H9 (cell line): ENCODE data around the gene HDAC6. TPM values are rescaled to one million over a fixed set of nuclear protein-coding genes. Genes with fewer than 3 reads are reported as not detected.

Experiments used
- DNase-seq: peaks from one replicate; pipeline ENCODE4 v3.0.0-alpha.2; 2017
- H2AFZ ChIP-seq: one replicate; pipeline ENCODE4 v1.6.1; 2013; ENCODE audit warnings: mild to moderate bottlenecking, low read length, control low read depth, moderate library complexity
- H2AK5ac ChIP-seq: 2 replicates; pipeline ENCODE4 v1.6.1; 2013; ENCODE audit warnings: low read length, control low read depth, mixed read lengths; ENCODE audit not compliant: insufficient read length
- H2BK120ac ChIP-seq: one replicate; pipeline ENCODE4 v1.6.1; 2013; ENCODE audit warnings: low read depth, mild to moderate bottlenecking, low read length, control low read depth, inconsistent platforms; ENCODE audit not compliant: poor library complexity, severe bottlenecking
- H2BK12ac ChIP-seq: 2 replicates; pipeline ENCODE4 v1.6.1; 2013; ENCODE audit warnings: low read length, control low read depth, mixed read lengths, low read depth; ENCODE audit not compliant: insufficient read length
- H2BK15ac ChIP-seq: 2 replicates; pipeline ENCODE4 v1.6.1; 2013; ENCODE audit warnings: low read depth, low read length, control low read depth
- H2BK20ac ChIP-seq: one replicate; pipeline ENCODE4 v1.6.1; 2013; ENCODE audit warnings: low read depth, mild to moderate bottlenecking, low read length, control low read depth, inconsistent platforms; ENCODE audit not compliant: poor library complexity, severe bottlenecking
- H2BK5ac ChIP-seq: 2 replicates; pipeline ENCODE4 v1.6.1; 2013; ENCODE audit warnings: low read length, control low read depth, mixed read lengths; ENCODE audit not compliant: insufficient read length
- H3K14ac ChIP-seq: 2 replicates; pipeline ENCODE4 v1.6.1; 2013; ENCODE audit warnings: low read length, control low read depth; ENCODE audit not compliant: insufficient read depth
- H3K18ac ChIP-seq: 2 replicates; pipeline ENCODE4 v1.6.1; 2013; ENCODE audit warnings: low read depth, mild to moderate bottlenecking, mixed read lengths, low read length, control low read depth; ENCODE audit not compliant: insufficient read length
- H3K23ac ChIP-seq: 2 replicates; pipeline ENCODE4 v1.6.1; 2013; ENCODE audit warnings: low read length, control low read depth, mixed read lengths, low read depth; ENCODE audit not compliant: insufficient read length
- H3K23me2 ChIP-seq: 2 replicates; pipeline ENCODE4 v1.6.1; 2013; ENCODE audit warnings: low read depth, mild to moderate bottlenecking, mixed read lengths, low read length, control low read depth; ENCODE audit not compliant: insufficient read length, poor library complexity, severe bottlenecking
- H3K27ac ChIP-seq: 2 replicates; pipeline ENCODE4 v1.5.1; 2013; ENCODE audit warnings: low read length, control low read depth, mixed read lengths, low read depth; ENCODE audit not compliant: insufficient read length
- H3K27me3 ChIP-seq: 2 replicates; pipeline ENCODE4 v1.6.1; 2013; ENCODE audit warnings: low read length, control low read depth, inconsistent platforms; ENCODE audit not compliant: insufficient read depth
- H3K4ac ChIP-seq: 2 replicates; pipeline ENCODE4 v1.6.1; 2013; ENCODE audit warnings: low read depth, mild to moderate bottlenecking, control low read depth, inconsistent platforms, low read length, moderate library complexity
- H3K4me1 ChIP-seq: 2 replicates; pipeline ENCODE4 v1.6.1; 2013; ENCODE audit warnings: low read length, control low read depth, inconsistent platforms; ENCODE audit not compliant: insufficient read depth
- H3K4me2 ChIP-seq: 2 replicates; pipeline ENCODE4 v1.6.1; 2013; ENCODE audit warnings: low read length, control low read depth, mixed read lengths; ENCODE audit not compliant: insufficient read length, insufficient read depth
- H3K56ac ChIP-seq: 2 replicates; pipeline ENCODE4 v1.6.1; 2013; ENCODE audit warnings: low read depth, mild to moderate bottlenecking, mixed read lengths, low read length, control low read depth; ENCODE audit not compliant: insufficient read length
- H3K79me1 ChIP-seq: 2 replicates; pipeline ENCODE4 v1.6.1; 2013; ENCODE audit warnings: low read depth, mild to moderate bottlenecking, moderate library complexity, low read length, control low read depth, inconsistent platforms; ENCODE audit not compliant: insufficient read depth, poor library complexity, severe bottlenecking
- H3K79me2 ChIP-seq: 2 replicates; pipeline ENCODE4 v1.6.1; 2013; ENCODE audit warnings: low read length, control low read depth, inconsistent platforms; ENCODE audit not compliant: insufficient read depth
- H3K9ac ChIP-seq: 2 replicates; pipeline ENCODE4 v1.6.1; 2013; ENCODE audit warnings: low read length, control low read depth, mixed read lengths; ENCODE audit not compliant: insufficient read length; ENCODE audit errors: extremely low read depth
- H3K9me3 ChIP-seq: one replicate; pipeline ENCODE4 v1.6.1; 2013; ENCODE audit warnings: low read depth, low read length, inconsistent platforms; ENCODE audit not compliant: control insufficient read depth
- H3T11ph ChIP-seq: one replicate; pipeline ENCODE4 v1.6.1; 2013; ENCODE audit warnings: mild to moderate bottlenecking, low read length, control low read depth, inconsistent platforms
- H4K20me1 ChIP-seq: one replicate; pipeline ENCODE4 v1.6.1; 2013; ENCODE audit not compliant: control insufficient read depth, insufficient read length, insufficient read depth
- H4K5ac ChIP-seq: 2 replicates; pipeline ENCODE4 v1.6.1; 2013; ENCODE audit warnings: low read depth, mild to moderate bottlenecking, mixed read lengths, low read length, control low read depth; ENCODE audit not compliant: insufficient read length
- H4K8ac ChIP-seq: replicated peaks from 2 replicates; pipeline ENCODE4 v1.6.1; 2013; ENCODE audit warnings: low read length, control low read depth, mixed read lengths, low read depth; ENCODE audit not compliant: insufficient read length
- H4K91ac ChIP-seq: 2 replicates; pipeline ENCODE4 v1.6.1; 2013; ENCODE audit warnings: low read depth, mild to moderate bottlenecking, moderate library complexity, mixed read lengths, low read length, control low read depth; ENCODE audit not compliant: insufficient read length
- H3K27ac Mint-ChIP-seq, 3 experiments: 2 replicates in 2 of 3; 3 replicates in 1 of 3; pipeline ENCODE4 v1.8.0; 2020 to 2021; ENCODE audit warnings: mixed read lengths in 3 of 3, mild to moderate bottlenecking in 1 of 3, moderate library complexity in 1 of 3
- H3K27me3 Mint-ChIP-seq: 2 replicates; pipeline ENCODE4 v1.8.0; 2021; ENCODE audit warnings: low read depth, mild to moderate bottlenecking, moderate library complexity, mixed read lengths
- H3K36me3 Mint-ChIP-seq, 3 experiments: 2 replicates in 2 of 3; 3 replicates in 1 of 3; pipeline ENCODE4 v1.8.0; 2020 to 2021; ENCODE audit warnings: low read depth in 3 of 3, mixed read lengths in 3 of 3; ENCODE audit not compliant: insufficient read depth in 1 of 3
- H3K4me1 Mint-ChIP-seq, 2 experiments: 2 replicates each; pipeline ENCODE4 v1.8.0; 2020; ENCODE audit warnings: mixed read lengths in 2 of 2
- H3K4me3 Mint-ChIP-seq, 2 experiments: 2 replicates in 1 of 2; 3 replicates in 1 of 2; pipeline ENCODE4 v1.8.0; 2020 to 2021; ENCODE audit warnings: mild to moderate bottlenecking in 2 of 2, mixed read lengths in 2 of 2, moderate library complexity in 1 of 2
- H3K9me3 Mint-ChIP-seq, 2 experiments: 2 replicates in 1 of 2; 3 replicates in 1 of 2; pipeline ENCODE4 v1.8.0; 2020; ENCODE audit warnings: mild to moderate bottlenecking in 2 of 2, mixed read lengths in 2 of 2, moderate library complexity in 1 of 2
- whole genome bisulfite sequencing: extraction: QIAGEN DNeasy Blood & Tissue Kit; methylation state at CpG from one replicate; pipeline ENCODE4 v1.1.7; 2013; ENCODE audit warnings: missing lambda C conversion rate, low lambda C conversion rate, mixed read lengths; ENCODE audit not compliant: insufficient read length; ENCODE audit errors: extremely low coverage; 5-methylcytosine and 5-hydroxymethylcytosine counted together
- total RNA-seq: library from RNA; stranded (reverse); gene quantifications from 2 replicates; pipeline ENCODE4 v1.2.1, GENCODE V29; 2021
- TF ChIP-seq, protein P1 (sequence below): fragments of 200-600 bp; sonication (generic); conservative IDR thresholded peaks from 3 replicates; pipeline ENCODE4 v1.8.0; 2021; ENCODE audit warnings: antibody characterized with exemption, mild to moderate bottlenecking

Gene HDAC6
- total RNA-seq, 1 experiment from 2014 or later: 52.8 TPM

- H3K4me2 ChIP-seq: no peak overlapping the region
- no peak for DNase-seq
- H2BK20ac ChIP-seq: no peak overlapping the region
- Mint-ChIP-seq H3K9me3 (peaks cover 58 to 66% of the 10 kb centered on the region in 2 experiments), H3K36me3 (peaks cover 0 to 7% (median 5%) of the 10 kb centered on the region in 3 experiments; a peak in 4 of 7 replicates), H3K4me3 (no peak overlapping the region), H3K4me1 (no peaks in the 10 kb centered on the region), H3K27ac (no peak overlapping the region), H3K27me3 (peaks cover 2% of the 10 kb centered on the region)
- TF ChIP-seq, protein P1, sequence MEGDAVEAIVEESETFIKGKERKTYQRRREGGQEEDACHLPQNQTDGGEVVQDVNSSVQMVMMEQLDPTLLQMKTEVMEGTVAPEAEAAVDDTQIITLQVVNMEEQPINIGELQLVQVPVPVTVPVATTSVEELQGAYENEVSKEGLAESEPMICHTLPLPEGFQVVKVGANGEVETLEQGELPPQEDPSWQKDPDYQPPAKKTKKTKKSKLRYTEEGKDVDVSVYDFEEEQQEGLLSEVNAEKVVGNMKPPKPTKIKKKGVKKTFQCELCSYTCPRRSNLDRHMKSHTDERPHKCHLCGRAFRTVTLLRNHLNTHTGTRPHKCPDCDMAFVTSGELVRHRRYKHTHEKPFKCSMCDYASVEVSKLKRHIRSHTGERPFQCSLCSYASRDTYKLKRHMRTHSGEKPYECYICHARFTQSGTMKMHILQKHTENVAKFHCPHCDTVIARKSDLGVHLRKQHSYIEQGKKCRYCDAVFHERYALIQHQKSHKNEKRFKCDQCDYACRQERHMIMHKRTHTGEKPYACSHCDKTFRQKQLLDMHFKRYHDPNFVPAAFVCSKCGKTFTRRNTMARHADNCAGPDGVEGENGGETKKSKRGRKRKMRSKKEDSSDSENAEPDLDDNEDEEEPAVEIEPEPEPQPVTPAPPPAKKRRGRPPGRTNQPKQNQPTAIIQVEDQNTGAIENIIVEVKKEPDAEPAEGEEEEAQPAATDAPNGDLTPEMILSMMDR: no peak
- no peaks in the 10 kb centered on the region for H3K79me1 ChIP-seq
- no peak overlapping the region for H2BK5ac ChIP-seq
- H3K27me3 ChIP-seq: no peaks in the 10 kb centered on the region
- H2BK15ac ChIP-seq: no peak overlapping the region
- H2BK120ac ChIP-seq: no peak overlapping the region
- no peak overlapping the region for H3K18ac ChIP-seq
- H3K14ac ChIP-seq: no peak overlapping the region
- no peaks in the 10 kb centered on the region for H3K4me1 ChIP-seq
- H3K4ac ChIP-seq: no peak overlapping the region
- no peak overlapping the region for H3K27ac ChIP-seq
- H3K56ac ChIP-seq: no peak overlapping the region
- H4K91ac ChIP-seq: no peak overlapping the region
- no peaks in the 10 kb centered on the region for H4K20me1 ChIP-seq
- H3T11ph ChIP-seq: no peak overlapping the region
- WGBS: no CpG with 5 or more reads among the region's 8 CpGs
- no peak overlapping the region for H4K8ac ChIP-seq
- no peak overlapping the region for H2BK12ac ChIP-seq
- peaks cover 20% of the 10 kb centered on the region for H3K9me3 ChIP-seq
- no peak overlapping the region for H2AFZ ChIP-seq
- no peak overlapping the region for H3K23ac ChIP-seq
- H3K9ac ChIP-seq: no peak overlapping the region
- no peak overlapping the region for H2AK5ac ChIP-seq
- H3K79me2 ChIP-seq: no peaks in the 10 kb centered on the region
- H3K23me2 ChIP-seq: no peaks in the 10 kb centered on the region
- H4K5ac ChIP-seq: no peak overlapping the region
Observed at GRCh38 chrX:48754238-48754637, 47.6 kb upstream of the HDAC6 start.
